ENCODE data around the gene VASP. TPM values are rescaled to one million over a fixed set of nuclear protein-coding genes. Genes with fewer than 3 reads are reported as not detected.

Gene VASP
- total RNA-seq, 1 experiment from 2014 or later, result 152 TPM

GRCh38 chr19:45477713-45478453 is 29.4 kb upstream of the VASP start:
- H2AFZ ChIP-seq (ENCODE audit: low read depth, low read length, poor library complexity, severe bottlenecking), result no peak overlapping the region
- peak; percentile 26 for ATAC-seq
- no TSS peak for BruUV-seq (replicated peaks)

More at GRCh38 chr19:45477713-45478453, 29.4 kb upstream of the VASP start:
- DNase-seq (ENCODE audit: low read depth, low spot score), result no peak
- H3K4me3 ChIP-seq (replicated peaks in 1 of 2; ENCODE audit: low read depth in 1 of 2, low read length in 2 of 2), result peak overlapping the region; percentile 22 to 53
- no peaks in the 10 kb centered on the region for H3K36me3 ChIP-seq (ENCODE audit: control insufficient read depth in 1 of 2, insufficient read depth in 2 of 2, low read length in 2 of 2)
- no peak for TF ChIP-seq RAD21 (IDR thresholded peaks at IDR 0.05; ENCODE audit: low read depth)
- no peak for TF ChIP-seq POLR2A (IDR thresholded peaks at IDR 0.05; ENCODE audit: borderline replicate concordance, extremely low read depth, insufficient read depth, insufficient read length)
- TF ChIP-seq SP1 (IDR thresholded peaks at IDR 0.05; ENCODE audit: low read depth), result no peak
- TF ChIP-seq ELF1 (IDR thresholded peaks at IDR 0.05; ENCODE audit: borderline replicate concordance, low read depth), result no peak
- TF ChIP-seq YY1 (IDR thresholded peaks at IDR 0.05; ENCODE audit: extremely low read depth, insufficient replicate concordance, low read depth, low read length), result no peak
- TF ChIP-seq ZNF274 (IDR thresholded peaks at IDR 0.05; ENCODE audit: low read depth, low read length), result no peak
- no peak for TF ChIP-seq CBX3 (IDR thresholded peaks at IDR 0.05; ENCODE audit: low read depth)
- TF ChIP-seq SIN3A (IDR thresholded peaks at IDR 0.05; ENCODE audit: low read depth), result no peak
- TF ChIP-seq SRF (IDR thresholded peaks at IDR 0.05; ENCODE audit: low read depth), result no peak
- TF ChIP-seq REST (IDR thresholded peaks at IDR 0.05; ENCODE audit: low read depth), result no peak
- POLR2A ChIA-PET, result interaction anchor here (1.5 to 3.1 kb wide), 6 partner anchors 10 to 75 kb away, joined by 5 to 43 read pairs (median 12); partner anchors contain the start of gene FOSB
- intact Hi-C loops (cut with micrococcal nuclease), result loop anchor here (1.0 kb wide), 3 partner anchors 39 to 73 kb away; partner anchors contain the start of gene PPP1R13L
- peak overlapping the region; percentile 85 for H3K4me2 ChIP-seq (ENCODE audit: low read length)
- RAD21 ChIA-PET (ENCODE audit: low non-redundant PET in 1 of 2, low total read pairs in 2 of 2, uncharacterized antibody in 2 of 2, unreplicated experiment in 2 of 2), result interaction anchor here (0.5 to 3.0 kb wide), 13 partner anchors 9 to 283 kb away, joined by 3 to 40 read pairs (median 5); partner anchors contain the start of gene FOSB (in 2 of the 2)
- H4K20me1 ChIP-seq (ENCODE audit: insufficient read depth), result no peaks in the 10 kb centered on the region
- H3K9me3 ChIP-seq (ENCODE audit: control insufficient read depth in 1 of 2, insufficient read depth in 1 of 2, low read depth in 1 of 2, low read length in 2 of 2), result no peaks in the 10 kb centered on the region
- H3K27ac ChIP-seq (ENCODE audit: low read depth, low read length), result peak overlapping the region; percentile 71
- no peaks in the 10 kb centered on the region for H3K27me3 ChIP-seq (ENCODE audit: insufficient read depth, low read length)
- H3K79me2 ChIP-seq (ENCODE audit: insufficient read depth, low read length), result no peaks in the 10 kb centered on the region
- peaks cover 5 to 22% of the 10 kb centered on the region in 2 experiments; a peak in 3 of 4 replicates for H3K4me1 ChIP-seq (ENCODE audit: control insufficient read depth in 1 of 2, insufficient read depth in 2 of 2, low read length in 2 of 2)
- peak overlapping the region; percentile 67 for H3K9ac ChIP-seq (ENCODE audit: low read length)
- no peaks in the 10 kb centered on the region for H3K9me2 ChIP-seq (ENCODE audit: insufficient read depth)
- CTCF ChIA-PET, result interaction anchor here (0.6 to 7.5 kb wide), 20 partner anchors 10 to 300 kb away, joined by 3 to 189 read pairs (median 5); partner anchors contain the start of genes FOSB, OPA3, PPP1R13L and TRAPPC6A
